ENCODE measurements around the gene KAT2B.

DNA sequence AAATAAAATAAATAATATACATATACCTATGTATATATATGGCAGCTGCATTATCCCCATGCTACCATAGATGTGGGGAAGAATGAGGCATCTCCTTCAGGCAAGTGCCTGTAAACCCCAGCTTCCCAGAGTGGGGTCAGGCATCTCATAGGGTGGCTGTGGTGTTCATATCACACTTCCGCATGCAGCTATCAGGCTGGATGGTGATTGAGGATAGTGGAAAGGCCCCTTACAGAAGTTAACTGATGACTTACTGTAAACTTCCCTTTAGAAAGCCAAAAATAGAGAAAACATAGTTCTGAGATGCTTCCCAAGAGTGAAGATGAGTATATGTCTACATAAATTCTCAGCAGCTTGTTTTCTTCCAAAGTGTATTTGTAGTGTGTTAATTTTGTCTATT is 24.7 kb upstream of the KAT2B start:
- TF ChIP-seq, protein P1, sequence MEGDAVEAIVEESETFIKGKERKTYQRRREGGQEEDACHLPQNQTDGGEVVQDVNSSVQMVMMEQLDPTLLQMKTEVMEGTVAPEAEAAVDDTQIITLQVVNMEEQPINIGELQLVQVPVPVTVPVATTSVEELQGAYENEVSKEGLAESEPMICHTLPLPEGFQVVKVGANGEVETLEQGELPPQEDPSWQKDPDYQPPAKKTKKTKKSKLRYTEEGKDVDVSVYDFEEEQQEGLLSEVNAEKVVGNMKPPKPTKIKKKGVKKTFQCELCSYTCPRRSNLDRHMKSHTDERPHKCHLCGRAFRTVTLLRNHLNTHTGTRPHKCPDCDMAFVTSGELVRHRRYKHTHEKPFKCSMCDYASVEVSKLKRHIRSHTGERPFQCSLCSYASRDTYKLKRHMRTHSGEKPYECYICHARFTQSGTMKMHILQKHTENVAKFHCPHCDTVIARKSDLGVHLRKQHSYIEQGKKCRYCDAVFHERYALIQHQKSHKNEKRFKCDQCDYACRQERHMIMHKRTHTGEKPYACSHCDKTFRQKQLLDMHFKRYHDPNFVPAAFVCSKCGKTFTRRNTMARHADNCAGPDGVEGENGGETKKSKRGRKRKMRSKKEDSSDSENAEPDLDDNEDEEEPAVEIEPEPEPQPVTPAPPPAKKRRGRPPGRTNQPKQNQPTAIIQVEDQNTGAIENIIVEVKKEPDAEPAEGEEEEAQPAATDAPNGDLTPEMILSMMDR (IDR thresholded peaks at IDR 0.05), result no peak
- TF ChIP-seq EP300 (IDR thresholded peaks at IDR 0.05), result no peak

All from gastroesophageal sphincter (tissue), 3 donors.